ENCODE measurements around the gene OR12D3. TPM values are rescaled to one million over a fixed set of nuclear protein-coding genes. Genes with fewer than 3 reads are reported as not detected.

OR12D3 gene, protein sequence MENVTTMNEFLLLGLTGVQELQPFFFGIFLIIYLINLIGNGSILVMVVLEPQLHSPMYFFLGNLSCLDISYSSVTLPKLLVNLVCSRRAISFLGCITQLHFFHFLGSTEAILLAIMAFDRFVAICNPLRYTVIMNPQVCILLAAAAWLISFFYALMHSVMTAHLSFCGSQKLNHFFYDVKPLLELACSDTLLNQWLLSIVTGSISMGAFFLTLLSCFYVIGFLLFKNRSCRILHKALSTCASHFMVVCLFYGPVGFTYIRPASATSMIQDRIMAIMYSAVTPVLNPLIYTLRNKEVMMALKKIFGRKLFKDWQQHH
- total RNA-seq, result not detected
- long read RNA-seq, donor 1, result 0 reads
- long read RNA-seq, donor 2, result 0 reads

DNA sequence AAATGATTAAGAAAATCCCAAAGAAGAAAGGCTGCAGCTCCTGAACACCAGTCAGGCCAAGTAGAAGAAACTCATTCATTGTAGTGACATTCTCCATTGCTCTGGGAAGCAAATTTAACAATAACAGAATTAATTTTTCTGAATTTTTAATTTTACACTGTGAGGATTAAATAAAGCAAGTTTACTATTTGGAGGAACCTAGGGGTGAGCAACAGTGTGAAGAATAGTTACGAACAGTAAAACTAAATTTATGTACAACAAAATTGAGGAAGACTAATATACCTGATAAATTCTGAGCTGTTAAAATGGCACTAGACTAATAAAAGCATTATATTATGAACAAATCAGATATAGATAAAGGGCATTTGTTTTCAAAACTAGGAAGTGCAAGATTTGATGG lies at the start of gene OR12D3:
TSS of gene OR12D3 (minus strand) at position 101 of the 400 bp plus-strand sequence. CDS start at position 97, 4 bp downstream.
- DNase-seq (no peak), ATAC-seq (no peak)
- Histone ChIP-seq H3K4me1 (ENCODE audit: low read depth) (no peaks in the 10 kb centered on the region), H3K9me3 (no peaks in the 10 kb centered on the region), H3K36me3 (ENCODE audit: low read depth) (no peaks in the 10 kb centered on the region), H3K4me3 (no peak within 1 kb of the TSS)
- TF ChIP-seq, protein P1, sequence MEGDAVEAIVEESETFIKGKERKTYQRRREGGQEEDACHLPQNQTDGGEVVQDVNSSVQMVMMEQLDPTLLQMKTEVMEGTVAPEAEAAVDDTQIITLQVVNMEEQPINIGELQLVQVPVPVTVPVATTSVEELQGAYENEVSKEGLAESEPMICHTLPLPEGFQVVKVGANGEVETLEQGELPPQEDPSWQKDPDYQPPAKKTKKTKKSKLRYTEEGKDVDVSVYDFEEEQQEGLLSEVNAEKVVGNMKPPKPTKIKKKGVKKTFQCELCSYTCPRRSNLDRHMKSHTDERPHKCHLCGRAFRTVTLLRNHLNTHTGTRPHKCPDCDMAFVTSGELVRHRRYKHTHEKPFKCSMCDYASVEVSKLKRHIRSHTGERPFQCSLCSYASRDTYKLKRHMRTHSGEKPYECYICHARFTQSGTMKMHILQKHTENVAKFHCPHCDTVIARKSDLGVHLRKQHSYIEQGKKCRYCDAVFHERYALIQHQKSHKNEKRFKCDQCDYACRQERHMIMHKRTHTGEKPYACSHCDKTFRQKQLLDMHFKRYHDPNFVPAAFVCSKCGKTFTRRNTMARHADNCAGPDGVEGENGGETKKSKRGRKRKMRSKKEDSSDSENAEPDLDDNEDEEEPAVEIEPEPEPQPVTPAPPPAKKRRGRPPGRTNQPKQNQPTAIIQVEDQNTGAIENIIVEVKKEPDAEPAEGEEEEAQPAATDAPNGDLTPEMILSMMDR (IDR thresholded peaks at IDR 0.05), result no peak
- intact Hi-C loops (cut with DNase I, micrococcal nuclease), result no loop called here

DNA sequence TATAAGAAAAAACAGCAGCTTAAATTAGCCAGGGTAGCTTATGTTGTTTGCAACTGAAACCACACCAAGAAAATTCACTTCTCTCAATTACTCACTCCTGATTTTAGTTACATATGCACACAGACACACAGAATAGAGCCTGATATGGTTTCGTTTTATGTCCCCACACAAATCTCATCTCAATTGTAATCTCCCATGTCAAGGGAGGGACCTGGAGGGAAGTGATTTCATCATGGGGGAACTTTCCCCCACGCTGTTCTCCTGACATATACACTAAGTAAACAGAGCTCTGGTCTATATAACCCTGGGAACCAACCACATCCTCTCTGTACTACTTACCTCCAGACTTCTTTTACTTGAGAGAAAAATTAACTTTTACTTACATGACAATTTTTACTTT lies 49.5 kb upstream of the OR12D3 start:
- Histone ChIP-seq H3K36me3 (ENCODE audit: low read depth) (no peaks in the 10 kb centered on the region), H3K9me3 (no peaks in the 10 kb centered on the region), H3K4me3 (no peak overlapping the region), H3K4me1 (ENCODE audit: low read depth) (no peaks in the 10 kb centered on the region)
- TF ChIP-seq, protein P1 (IDR thresholded peaks at IDR 0.05), result no peak
- intact Hi-C loops (cut with DNase I, micrococcal nuclease), result no loop called here
- DNase-seq (no peak), ATAC-seq (no peak)

DNA sequence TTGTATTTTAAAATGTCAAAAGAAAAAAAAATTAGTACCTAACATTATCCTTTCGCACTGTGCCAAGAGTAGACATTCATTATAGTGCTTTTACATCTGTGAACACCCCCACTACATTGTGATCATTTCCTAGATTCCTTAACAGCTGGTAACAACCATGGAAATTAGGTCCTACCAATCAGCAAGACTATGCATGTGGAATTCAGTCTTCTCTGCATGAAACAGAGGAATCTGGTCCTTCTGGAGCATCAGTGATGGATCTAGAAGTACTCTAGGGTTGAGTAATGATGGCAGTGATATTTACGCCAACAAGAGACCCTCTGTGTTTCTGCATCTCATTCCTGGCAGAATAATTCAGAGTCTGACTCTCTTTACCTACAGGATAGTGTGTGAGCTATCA lies 49.1 kb upstream of the OR12D3 start:
- DNase-seq (no peak), ATAC-seq (no peak)
- intact Hi-C loops (cut with DNase I, micrococcal nuclease), result no loop called here

DNA sequence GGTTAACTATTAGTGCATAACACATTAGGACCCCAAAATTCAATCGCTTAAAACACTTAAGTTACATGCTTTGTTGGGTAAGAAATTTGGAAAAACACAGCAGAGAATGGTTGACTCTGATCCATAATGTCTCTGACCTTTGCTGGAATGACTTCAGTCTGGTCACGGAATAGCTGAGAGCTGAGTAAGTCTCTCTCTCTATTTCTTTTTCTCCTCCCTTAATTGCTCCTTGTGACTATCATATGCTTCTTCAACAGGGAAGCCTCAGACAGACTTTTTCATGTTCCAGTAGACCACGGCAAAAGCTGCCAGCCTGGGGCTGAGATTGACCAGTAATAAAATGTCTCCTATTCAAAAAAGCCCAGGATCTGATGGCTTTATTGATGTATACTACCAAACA lies 44.4 kb upstream of the OR12D3 start:
- TF ChIP-seq, protein P1 (IDR thresholded peaks at IDR 0.05), result no peak
- H3K9me3 ChIP-seq, result no peaks in the 10 kb centered on the region
- no peak for ATAC-seq
- no peaks in the 10 kb centered on the region for H3K36me3 ChIP-seq (ENCODE audit: low read depth)
- H3K4me3 ChIP-seq, result no peak overlapping the region
- intact Hi-C loops (cut with DNase I, micrococcal nuclease), result no loop called here
- H3K4me1 ChIP-seq (ENCODE audit: low read depth), result no peaks in the 10 kb centered on the region
- DNase-seq, result no peak

More for the DNA sequence above, 49.1 kb upstream of the OR12D3 start:
- Histone ChIP-seq H3K4me3 (no peak overlapping the region), H3K4me1 (ENCODE audit: low read depth) (no peaks in the 10 kb centered on the region), H3K36me3 (ENCODE audit: low read depth) (no peaks in the 10 kb centered on the region), H3K9me3 (no peaks in the 10 kb centered on the region)
- TF ChIP-seq, protein P1 (IDR thresholded peaks at IDR 0.05), result no peak

DNA sequence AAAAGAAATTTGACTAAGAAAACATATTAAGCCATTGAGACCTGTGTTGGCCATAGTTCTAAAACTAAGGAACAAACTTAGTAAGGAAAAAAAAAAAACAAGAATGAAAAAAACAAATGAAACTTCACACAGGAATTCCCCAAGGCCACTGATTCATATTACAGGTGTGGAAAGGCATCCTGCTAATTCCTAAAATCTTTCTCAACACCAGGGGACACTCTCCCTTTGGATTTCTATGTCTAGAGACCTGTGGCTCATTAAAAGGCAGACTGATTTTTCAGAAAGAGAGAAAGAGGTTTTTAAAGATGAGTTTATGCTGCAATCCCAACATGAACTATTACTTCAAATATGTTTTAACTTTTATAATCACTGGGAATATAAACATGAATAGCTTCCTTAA lies 39.5 kb upstream of the OR12D3 start, which contains the start of gene OR12D1:
TSS of gene OR12D1 (plus strand) at position 341 of the 400 bp plus-strand sequence.
- Histone ChIP-seq H3K36me3 (ENCODE audit: low read depth) (no peaks in the 10 kb centered on the region), H3K4me3 (no peak within 1 kb of the TSS), H3K4me1 (ENCODE audit: low read depth) (no peaks in the 10 kb centered on the region), H3K9me3 (no peaks in the 10 kb centered on the region)
- intact Hi-C loops (cut with DNase I, micrococcal nuclease), result no loop called here
- TF ChIP-seq, protein P1 (IDR thresholded peaks at IDR 0.05), result no peak
- ATAC-seq, result no peak
- DNase-seq, result no peak
